SU-DHL-6 (cell line): Measurements from ENCODE around the gene PSMF1.

Experiments used
- CTCF ChIP-seq: fragments of 200-600 bp; sonication (generic); IDR thresholded peaks from one replicate; pipeline ENCODE4 v1.5.1; 2017; ENCODE audit warnings: antibody characterized with exemption, mild to moderate bottlenecking, low read length, moderate library complexity; ENCODE audit not compliant: insufficient read depth, poor library complexity, severe bottlenecking
- EZH2phosphoT487 ChIP-seq: fragments of 200-600 bp; sonication (generic), shearing (Covaris generic); conservative IDR thresholded peaks from 2 replicates; pipeline ENCODE4 v1.6.1; 2018; ENCODE audit warnings: mild to moderate bottlenecking, antibody characterized with exemption, low read length, moderate library complexity, mixed read lengths

GRCh38 chr20:1171461-1172093, 53.2 kb downstream of the PSMF1 start:
- no peak for TF ChIP-seq CTCF
- TF ChIP-seq EZH2phosphoT487 = no peak
